ENCODE results near the gene PCED1B. TPM values are rescaled to one million over a fixed set of nuclear protein-coding genes. Genes with fewer than 3 reads are reported as not detected.

PCED1B gene
- total and polyA plus RNA-seq, 5 donors: 1.3 to 2.3 (median 1.3) TPM

GRCh38 chr12:47095446-47096236 is 16.2 kb downstream of the PCED1B start:
- no peaks in the 10 kb centered on the region for H3K9me3 ChIP-seq (ENCODE audit: control insufficient read depth, low read length)
- no peak overlapping the region for H3K4me3 ChIP-seq (ENCODE audit: low read length)
- ATAC-seq (no peak), DNase-seq (no peak)
- H3K27me3 ChIP-seq (ENCODE audit: control insufficient read depth, insufficient read depth): no peaks in the 10 kb centered on the region
- peaks cover 4% of the 10 kb centered on the region for H3K4me1 ChIP-seq (ENCODE audit: control insufficient read depth, insufficient read depth, low read length)
- 77% methylated on average over 3 of the region's 3 CpGs for WGBS
- intact Hi-C loops (cut with DNase I): no loop called here
- no peak overlapping the region for H3K27ac ChIP-seq (ENCODE audit: low read length)

GRCh38 chr12:47097276-47097896 is 18.0 kb downstream of the PCED1B start:
- no peak overlapping the region for H3K27ac ChIP-seq (ENCODE audit: low read length)
- 55% methylated on average over 7 of the region's 7 CpGs for WGBS
- no peak for DNase-seq
- no peaks in the 10 kb centered on the region for H3K9me3 ChIP-seq (ENCODE audit: control insufficient read depth, low read length)
- ATAC-seq: peak; percentile 37 to 52
- no peaks in the 10 kb centered on the region for H3K27me3 ChIP-seq (ENCODE audit: control insufficient read depth, insufficient read depth)
- H3K4me1 ChIP-seq (ENCODE audit: control insufficient read depth, insufficient read depth, low read length): peaks cover 4% of the 10 kb centered on the region
- no peak overlapping the region for H3K4me3 ChIP-seq (ENCODE audit: low read length)
- intact Hi-C loops (cut with DNase I): no loop called here

- intact Hi-C loops (cut with DNase I): no loop called here
- Histone ChIP-seq H3K4me3 (ENCODE audit: low read length) (no peak overlapping the region), H3K27me3 (ENCODE audit: control insufficient read depth, insufficient read depth) (no peaks in the 10 kb centered on the region), H3K9me3 (ENCODE audit: control insufficient read depth, low read length) (no peaks in the 10 kb centered on the region), H3K27ac (ENCODE audit: low read length) (no peak overlapping the region), H3K4me1 (ENCODE audit: control insufficient read depth, insufficient read depth, low read length) (peaks cover 4% of the 10 kb centered on the region)
- no peak for DNase-seq
- ATAC-seq: no peak
- WGBS: 90% methylated on average over 6 of the region's 6 CpGs
Measured at GRCh38 chr12:47098099-47098498, 18.7 kb downstream of the PCED1B start.

- Histone ChIP-seq H3K27me3 (ENCODE audit: control insufficient read depth, insufficient read depth) (no peaks in the 10 kb centered on the region), H3K27ac (ENCODE audit: low read length) (no peak overlapping the region)
Measured at GRCh38 chr12:47099610-47100009, 20.2 kb downstream of the PCED1B start.

GRCh38 chr12:47100160-47100559 is 20.7 kb downstream of the PCED1B start:
- H3K9me3 ChIP-seq (ENCODE audit: control insufficient read depth, low read length): no peaks in the 10 kb centered on the region
- WGBS: 92% methylated on average over 2 of the region's 2 CpGs
- H3K4me1 ChIP-seq (ENCODE audit: control insufficient read depth, insufficient read depth, low read length): peaks cover 4% of the 10 kb centered on the region
- intact Hi-C loops (cut with DNase I): no loop called here
- no peak overlapping the region for H3K4me3 ChIP-seq (ENCODE audit: low read length)
- no peaks in the 10 kb centered on the region for H3K27me3 ChIP-seq (ENCODE audit: control insufficient read depth, insufficient read depth)
- H3K27ac ChIP-seq (ENCODE audit: low read length): no peak overlapping the region
- no peak for ATAC-seq
- DNase-seq: no peak

More at GRCh38 chr12:47099610-47100009, 20.2 kb downstream of the PCED1B start:
- Histone ChIP-seq H3K9me3 (ENCODE audit: control insufficient read depth, low read length) (no peaks in the 10 kb centered on the region), H3K4me3 (ENCODE audit: low read length) (no peak overlapping the region), H3K4me1 (ENCODE audit: control insufficient read depth, insufficient read depth, low read length) (peaks cover 4% of the 10 kb centered on the region)
- 73% methylated on average over 2 of the region's 2 CpGs for WGBS
- intact Hi-C loops (cut with DNase I): no loop called here
- ATAC-seq: no peak
- no peak for DNase-seq

- DNase-seq: no peak
- intact Hi-C loops (cut with DNase I): no loop called here
- ATAC-seq: no peak
- peaks cover 4% of the 10 kb centered on the region for H3K4me1 ChIP-seq (ENCODE audit: control insufficient read depth, insufficient read depth, low read length)
- no peaks in the 10 kb centered on the region for H3K9me3 ChIP-seq (ENCODE audit: control insufficient read depth, low read length)
- no peaks in the 10 kb centered on the region for H3K27me3 ChIP-seq (ENCODE audit: control insufficient read depth, insufficient read depth)
- WGBS: 97% methylated on average over 4 of the region's 4 CpGs
- no peak overlapping the region for H3K4me3 ChIP-seq (ENCODE audit: low read length)
- H3K27ac ChIP-seq (ENCODE audit: low read length): no peak overlapping the region
Measured at GRCh38 chr12:47102406-47102805, 23.0 kb downstream of the PCED1B start.

- intact Hi-C loops (cut with DNase I): no loop called here
- H3K9me3 ChIP-seq (ENCODE audit: control insufficient read depth, low read length): no peaks in the 10 kb centered on the region
- peaks cover under 1% of the 10 kb centered on the region for H3K4me1 ChIP-seq (ENCODE audit: control insufficient read depth, insufficient read depth, low read length)
- DNase-seq (no peak), ATAC-seq (peak; percentile 65 to 75)
- no peak overlapping the region for H3K4me3 ChIP-seq (ENCODE audit: low read length)
- no peaks in the 10 kb centered on the region for H3K27me3 ChIP-seq (ENCODE audit: control insufficient read depth, insufficient read depth)
- no peak overlapping the region for H3K27ac ChIP-seq (ENCODE audit: low read length)
- WGBS: 72% methylated on average over 11 of the region's 11 CpGs
Measured at GRCh38 chr12:47102845-47103651, 23.6 kb downstream of the PCED1B start.

- Histone ChIP-seq H3K27ac (ENCODE audit: low read length) (no peak overlapping the region), H3K27me3 (ENCODE audit: control insufficient read depth, insufficient read depth) (no peaks in the 10 kb centered on the region), H3K4me3 (ENCODE audit: low read length) (no peak overlapping the region), H3K4me1 (ENCODE audit: control insufficient read depth, insufficient read depth, low read length) (no peaks in the 10 kb centered on the region), H3K9me3 (ENCODE audit: control insufficient read depth, low read length) (no peaks in the 10 kb centered on the region)
- 92% methylated on average over 10 of the region's 10 CpGs for WGBS
- DNase-seq (no peak), ATAC-seq (no peak)
- intact Hi-C loops (cut with DNase I): no loop called here
Measured at GRCh38 chr12:47105914-47106674, 26.7 kb downstream of the PCED1B start.

GRCh38 chr12:47107446-47107845 is 28.0 kb downstream of the PCED1B start:
- ATAC-seq: no peak
- no peak for DNase-seq
- Histone ChIP-seq H3K27ac (ENCODE audit: low read length) (no peak overlapping the region), H3K4me1 (ENCODE audit: control insufficient read depth, insufficient read depth, low read length) (no peaks in the 10 kb centered on the region), H3K9me3 (ENCODE audit: control insufficient read depth, low read length) (no peaks in the 10 kb centered on the region), H3K4me3 (ENCODE audit: low read length) (no peak overlapping the region), H3K27me3 (ENCODE audit: control insufficient read depth, insufficient read depth) (no peaks in the 10 kb centered on the region)
- WGBS: 97% methylated on average over 3 of the region's 3 CpGs
- intact Hi-C loops (cut with DNase I): no loop called here

GRCh38 chr12:47107926-47108325 is 28.5 kb downstream of the PCED1B start:
- Histone ChIP-seq H3K27me3 (ENCODE audit: control insufficient read depth, insufficient read depth) (no peaks in the 10 kb centered on the region), H3K4me1 (ENCODE audit: control insufficient read depth, insufficient read depth, low read length) (no peaks in the 10 kb centered on the region), H3K9me3 (ENCODE audit: control insufficient read depth, low read length) (no peaks in the 10 kb centered on the region), H3K27ac (ENCODE audit: low read length) (no peak overlapping the region), H3K4me3 (ENCODE audit: low read length) (no peak overlapping the region)
- intact Hi-C loops (cut with DNase I): no loop called here
- DNase-seq (no peak), ATAC-seq (no peak)

All from right cardiac atrium (tissue), 5 donors.